Measurements from ENCODE around the gene PKD2L1.

DNA sequence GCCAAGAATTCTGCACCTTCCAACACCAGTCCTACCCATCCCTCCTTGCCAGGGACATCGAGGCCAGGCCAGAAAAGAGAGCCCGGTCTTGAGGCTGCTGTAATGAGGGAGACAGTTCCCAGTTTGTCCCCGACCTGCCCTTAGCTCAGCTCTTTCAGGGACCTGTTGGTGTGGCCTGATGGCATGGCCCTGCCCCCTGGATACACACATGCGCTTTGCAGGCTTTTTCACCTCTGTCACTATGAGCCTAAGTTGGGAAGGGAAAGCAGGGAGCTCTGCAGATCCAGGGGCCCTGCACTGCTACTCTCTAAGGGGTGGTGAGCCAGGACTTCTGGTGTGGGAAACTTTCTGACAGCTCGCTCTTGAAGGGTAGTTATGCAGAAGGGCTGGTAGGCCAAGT, 19.1 kb upstream of the PKD2L1 start:
- TF ChIP-seq MYC (IDR thresholded peaks at IDR 0.05; ENCODE audit: low read depth, low read length), result no peak
- no peak for TF ChIP-seq MYC (CRISPR knock-in tag; IDR thresholded peaks at IDR 0.05; ENCODE audit: borderline replicate concordance, low read depth)
- TF ChIP-seq, protein P1, sequence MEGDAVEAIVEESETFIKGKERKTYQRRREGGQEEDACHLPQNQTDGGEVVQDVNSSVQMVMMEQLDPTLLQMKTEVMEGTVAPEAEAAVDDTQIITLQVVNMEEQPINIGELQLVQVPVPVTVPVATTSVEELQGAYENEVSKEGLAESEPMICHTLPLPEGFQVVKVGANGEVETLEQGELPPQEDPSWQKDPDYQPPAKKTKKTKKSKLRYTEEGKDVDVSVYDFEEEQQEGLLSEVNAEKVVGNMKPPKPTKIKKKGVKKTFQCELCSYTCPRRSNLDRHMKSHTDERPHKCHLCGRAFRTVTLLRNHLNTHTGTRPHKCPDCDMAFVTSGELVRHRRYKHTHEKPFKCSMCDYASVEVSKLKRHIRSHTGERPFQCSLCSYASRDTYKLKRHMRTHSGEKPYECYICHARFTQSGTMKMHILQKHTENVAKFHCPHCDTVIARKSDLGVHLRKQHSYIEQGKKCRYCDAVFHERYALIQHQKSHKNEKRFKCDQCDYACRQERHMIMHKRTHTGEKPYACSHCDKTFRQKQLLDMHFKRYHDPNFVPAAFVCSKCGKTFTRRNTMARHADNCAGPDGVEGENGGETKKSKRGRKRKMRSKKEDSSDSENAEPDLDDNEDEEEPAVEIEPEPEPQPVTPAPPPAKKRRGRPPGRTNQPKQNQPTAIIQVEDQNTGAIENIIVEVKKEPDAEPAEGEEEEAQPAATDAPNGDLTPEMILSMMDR (IDR thresholded peaks at IDR 0.05 in 2 of 3, conservative IDR thresholded peaks at IDR 0.05 in 1 of 3; ENCODE audit: insufficient read depth in 2 of 3, low read depth in 1 of 3, low read length in 3 of 3), result no peak
- no peak for TF ChIP-seq ELF1 (tag; IDR thresholded peaks at IDR 0.05)
- TF ChIP-seq CUX1 (CRISPR knock-in tag; IDR thresholded peaks at IDR 0.05), result no peak
